Measurements from ENCODE around the gene MXRA7. TPM values are rescaled to one million over a fixed set of nuclear protein-coding genes. Genes with fewer than 3 reads are reported as not detected.
A peak's percentile ranks its signal among the peaks of the same experiment; 100 is the strongest.

The MXRA7 gene
- total RNA-seq, 1 donor from 2014 or later = 105 TPM

GRCh38 chr17:76722279-76722678, 11.5 kb upstream of the MXRA7 start:
- no peaks in the 10 kb centered on the region for H3K27me3 ChIP-seq (ENCODE audit: low read depth)
- no peak overlapping the region for H3K27ac ChIP-seq
- intact Hi-C loops (cut with DNase I) = no loop called here
- no peak for DNase-seq
- TF ChIP-seq, protein P1, sequence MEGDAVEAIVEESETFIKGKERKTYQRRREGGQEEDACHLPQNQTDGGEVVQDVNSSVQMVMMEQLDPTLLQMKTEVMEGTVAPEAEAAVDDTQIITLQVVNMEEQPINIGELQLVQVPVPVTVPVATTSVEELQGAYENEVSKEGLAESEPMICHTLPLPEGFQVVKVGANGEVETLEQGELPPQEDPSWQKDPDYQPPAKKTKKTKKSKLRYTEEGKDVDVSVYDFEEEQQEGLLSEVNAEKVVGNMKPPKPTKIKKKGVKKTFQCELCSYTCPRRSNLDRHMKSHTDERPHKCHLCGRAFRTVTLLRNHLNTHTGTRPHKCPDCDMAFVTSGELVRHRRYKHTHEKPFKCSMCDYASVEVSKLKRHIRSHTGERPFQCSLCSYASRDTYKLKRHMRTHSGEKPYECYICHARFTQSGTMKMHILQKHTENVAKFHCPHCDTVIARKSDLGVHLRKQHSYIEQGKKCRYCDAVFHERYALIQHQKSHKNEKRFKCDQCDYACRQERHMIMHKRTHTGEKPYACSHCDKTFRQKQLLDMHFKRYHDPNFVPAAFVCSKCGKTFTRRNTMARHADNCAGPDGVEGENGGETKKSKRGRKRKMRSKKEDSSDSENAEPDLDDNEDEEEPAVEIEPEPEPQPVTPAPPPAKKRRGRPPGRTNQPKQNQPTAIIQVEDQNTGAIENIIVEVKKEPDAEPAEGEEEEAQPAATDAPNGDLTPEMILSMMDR (IDR thresholded peaks at IDR 0.05) = no peak
- H3K4me1 ChIP-seq = peaks cover 30% of the 10 kb centered on the region
- no peak for ATAC-seq
- H3K9me3 ChIP-seq = no peaks in the 10 kb centered on the region
- peaks cover 82% of the 10 kb centered on the region for H3K36me3 ChIP-seq
- no peak overlapping the region for H3K4me3 ChIP-seq

GRCh38 chr17:76721463-76721862, 10.7 kb upstream of the MXRA7 start:
- peaks cover 39% of the 10 kb centered on the region for H3K4me1 ChIP-seq
- ATAC-seq (no peak), DNase-seq (no peak)
- intact Hi-C loops (cut with DNase I) = no loop called here
- H3K9me3 ChIP-seq = no peaks in the 10 kb centered on the region
- H3K27me3 ChIP-seq (ENCODE audit: low read depth) = no peaks in the 10 kb centered on the region
- TF ChIP-seq, protein P1 (IDR thresholded peaks at IDR 0.05) = no peak
- H3K4me3 ChIP-seq = no peak overlapping the region
- H3K27ac ChIP-seq = no peak overlapping the region
- peaks cover 90% of the 10 kb centered on the region for H3K36me3 ChIP-seq

DNA sequence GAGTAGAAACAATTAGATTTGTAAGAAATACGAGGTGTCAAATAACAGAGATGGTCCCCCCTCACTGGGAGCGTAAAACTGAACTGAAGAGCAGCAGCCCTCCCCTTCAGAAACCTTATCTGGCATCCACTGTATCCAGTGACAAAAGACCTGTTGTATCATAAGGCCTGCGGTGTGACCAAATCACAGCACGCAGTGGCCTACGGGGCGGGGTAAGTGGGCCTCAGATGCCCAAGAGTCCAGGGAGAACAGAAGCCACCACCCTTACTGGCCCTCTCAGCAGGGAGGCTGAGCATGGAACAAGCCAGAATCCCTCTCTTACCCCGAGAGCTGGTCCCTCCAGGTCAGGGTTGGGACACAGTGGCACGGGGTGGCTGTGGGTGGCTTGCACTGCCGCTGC, 10.2 kb upstream of the MXRA7 start:
- Histone ChIP-seq H3K4me3 (no peak overlapping the region), H3K27ac (no peak overlapping the region), H3K4me1 (peaks cover 44% of the 10 kb centered on the region), H3K27me3 (ENCODE audit: low read depth) (no peaks in the 10 kb centered on the region), H3K9me3 (no peaks in the 10 kb centered on the region), H3K36me3 (peaks cover 95% of the 10 kb centered on the region)
- DNase-seq (no peak), ATAC-seq (no peak)
- intact Hi-C loops (cut with DNase I) = no loop called here
- TF ChIP-seq, protein P1 (IDR thresholded peaks at IDR 0.05) = no peak

DNA sequence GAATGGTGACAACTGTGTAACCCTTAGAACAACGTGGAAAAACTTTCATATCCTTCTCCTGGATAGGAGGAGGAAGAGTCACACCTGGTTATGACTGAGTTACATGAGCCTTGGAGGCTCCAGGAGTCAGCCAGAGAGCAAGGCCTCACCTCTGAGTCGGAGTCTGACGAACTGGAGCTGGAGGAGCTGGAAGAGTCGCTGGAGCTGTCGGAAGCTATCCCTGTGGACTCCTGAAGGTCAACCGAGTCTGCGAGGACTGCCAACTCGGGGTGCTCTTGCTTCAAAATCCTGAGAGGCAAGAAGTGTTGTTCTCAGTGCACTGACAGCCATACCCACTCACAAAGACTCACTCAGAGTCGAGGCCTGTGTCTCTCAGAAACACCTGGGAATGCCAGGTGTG, 9.4 kb upstream of the MXRA7 start:
- ATAC-seq (no peak), DNase-seq (no peak)
- H3K36me3 ChIP-seq = peaks cover 100% of the 10 kb centered on the region
- intact Hi-C loops (cut with DNase I) = no loop called here
- H3K4me1 ChIP-seq = peaks cover 46% of the 10 kb centered on the region
- H3K27ac ChIP-seq = no peak overlapping the region
- H3K9me3 ChIP-seq = no peaks in the 10 kb centered on the region
- H3K4me3 ChIP-seq = no peak overlapping the region
- no peaks in the 10 kb centered on the region for H3K27me3 ChIP-seq (ENCODE audit: low read depth)
- TF ChIP-seq, protein P1 (IDR thresholded peaks at IDR 0.05) = no peak

DNA sequence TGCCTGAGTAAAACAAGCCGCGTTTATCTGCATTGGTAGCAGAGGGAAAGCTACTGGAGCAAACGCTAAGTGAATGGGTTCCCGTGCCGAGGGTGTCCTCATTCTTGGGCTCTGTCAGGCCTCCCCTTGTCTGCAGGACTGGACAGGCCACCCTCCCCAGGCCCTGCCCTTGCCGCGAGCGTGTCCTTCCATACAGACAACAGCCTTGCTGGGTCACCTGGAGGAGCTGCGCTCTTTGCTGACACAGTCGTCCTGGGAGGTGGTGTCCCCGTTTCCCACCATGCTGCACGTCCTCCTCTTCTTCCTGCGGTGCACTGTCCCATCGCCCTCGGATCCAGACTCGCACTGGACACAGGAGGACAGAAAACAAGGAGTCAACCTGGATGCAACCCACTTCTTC, 7.8 kb upstream of the MXRA7 start:
- ATAC-seq = no peak
- Histone ChIP-seq H3K9me3 (no peaks in the 10 kb centered on the region), H3K36me3 (peaks cover 96% of the 10 kb centered on the region), H3K27me3 (ENCODE audit: low read depth) (no peaks in the 10 kb centered on the region), H3K4me3 (no peak overlapping the region), H3K27ac (no peak overlapping the region), H3K4me1 (peaks cover 39% of the 10 kb centered on the region)
- intact Hi-C loops (cut with DNase I) = no loop called here
- TF ChIP-seq, protein P1 (IDR thresholded peaks at IDR 0.05) = no peak
- DNase-seq = no peak

- H3K36me3 ChIP-seq = peaks cover 87% of the 10 kb centered on the region
These were observed 6.1 kb upstream of the MXRA7 start for GRCh38 chr17:76716839-76717215.

More at GRCh38 chr17:76716839-76717215, 6.1 kb upstream of the MXRA7 start:
- TF ChIP-seq, protein P1 (IDR thresholded peaks at IDR 0.05) = no peak
- DNase-seq (no peak), ATAC-seq (peak; percentile 3 to 33)
- Histone ChIP-seq H3K4me3 (no peak overlapping the region), H3K27me3 (ENCODE audit: low read depth) (no peaks in the 10 kb centered on the region), H3K27ac (peak overlapping the region; percentile 77), H3K9me3 (no peaks in the 10 kb centered on the region), H3K4me1 (peaks cover 33% of the 10 kb centered on the region)
- intact Hi-C loops (cut with DNase I) = no loop called here

Data from lower lobe of right lung (tissue), 2 donors.